ENCODE measurements around the gene ZSCAN4. TPM values are rescaled to one million over a fixed set of nuclear protein-coding genes. Genes with fewer than 3 reads are reported as not detected.

The ZSCAN4 gene
- polyA plus RNA-seq, 1 donor from 2014 or later: not detected

- Histone ChIP-seq H3K9me2 (ENCODE audit: insufficient read depth, low read length) (no peaks in the 10 kb centered on the region), H3K36me3 (ENCODE audit: insufficient read depth, low read length) (no peaks in the 10 kb centered on the region), H4K20me1 (ENCODE audit: insufficient read depth) (no peaks in the 10 kb centered on the region), H3K27ac (ENCODE audit: low read length) (no peak overlapping the region), H3K79me2 (replicated peaks; ENCODE audit: insufficient read depth, low read length) (no peaks in the 10 kb centered on the region), H3K9ac (ENCODE audit: low read length) (no peak overlapping the region), H3K9me3 (ENCODE audit: low read length) (no peaks in the 10 kb centered on the region), H3F3A (ENCODE audit: insufficient read depth, low read length, poor library complexity, severe bottlenecking) (no peaks in the 10 kb centered on the region), H3K27me3 (ENCODE audit: insufficient read depth, low read depth, low read length) (no peaks in the 10 kb centered on the region), H3K4me3 (ENCODE audit: low read length) (no peak overlapping the region), H2AFZ (ENCODE audit: low read depth, low read length) (no peak overlapping the region), H3K4me2 (ENCODE audit: low read length) (no peak overlapping the region)
- TF ChIP-seq SMC3 (conservative IDR thresholded peaks at IDR 0.05; ENCODE audit: poor library complexity) (no peak), POLR2AphosphoS5 (IDR thresholded peaks at IDR 0.05) (no peak), REST (IDR thresholded peaks at IDR 0.05; ENCODE audit: borderline replicate concordance) (no peak), RAD21 (conservative IDR thresholded peaks at IDR 0.05) (no peak), CTCF (IDR thresholded peaks at IDR 0.05; ENCODE audit: poor library complexity, severe bottlenecking) (no peak), EP300 (conservative IDR thresholded peaks at IDR 0.05; ENCODE audit: poor library complexity, severe bottlenecking) (no peak), EZH2 (IDR thresholded peaks at IDR 0.05; ENCODE audit: borderline replicate concordance, insufficient read depth, low read length, poor library complexity, severe bottlenecking) (no peak), MXI1 (conservative IDR thresholded peaks at IDR 0.05; ENCODE audit: poor library complexity, severe bottlenecking) (no peak), TAF1 (IDR thresholded peaks at IDR 0.05; ENCODE audit: low read depth) (no peak)
Observed at GRCh38 chr19:57671124-57671895, 2.6 kb downstream of the ZSCAN4 start.

GRCh38 chr19:57672466-57672865 lies 3.7 kb downstream of the ZSCAN4 start:
- Histone ChIP-seq H3K36me3 (ENCODE audit: insufficient read depth, low read length) (no peaks in the 10 kb centered on the region), H3K9me3 (ENCODE audit: low read length) (no peaks in the 10 kb centered on the region), H3K4me3 (ENCODE audit: low read length) (no peak overlapping the region), H3K79me2 (replicated peaks; ENCODE audit: insufficient read depth, low read length) (no peaks in the 10 kb centered on the region), H3K27me3 (ENCODE audit: insufficient read depth, low read depth, low read length) (peaks cover 5% of the 10 kb centered on the region), H2AFZ (ENCODE audit: low read depth, low read length) (no peak overlapping the region), H4K20me1 (ENCODE audit: insufficient read depth) (no peaks in the 10 kb centered on the region), H3K27ac (ENCODE audit: low read length) (no peak overlapping the region), H3K4me2 (ENCODE audit: low read length) (no peak overlapping the region), H3K9me2 (ENCODE audit: insufficient read depth, low read length) (no peaks in the 10 kb centered on the region), H3K9ac (ENCODE audit: low read length) (no peak overlapping the region), H3F3A (ENCODE audit: insufficient read depth, low read length, poor library complexity, severe bottlenecking) (no peaks in the 10 kb centered on the region)
- TF ChIP-seq EZH2 (IDR thresholded peaks at IDR 0.05; ENCODE audit: borderline replicate concordance, insufficient read depth, low read length, poor library complexity, severe bottlenecking) (no peak), RAD21 (conservative IDR thresholded peaks at IDR 0.05) (no peak), REST (IDR thresholded peaks at IDR 0.05; ENCODE audit: borderline replicate concordance) (no peak), MXI1 (conservative IDR thresholded peaks at IDR 0.05; ENCODE audit: poor library complexity, severe bottlenecking) (no peak), SMC3 (conservative IDR thresholded peaks at IDR 0.05; ENCODE audit: poor library complexity) (no peak), EP300 (conservative IDR thresholded peaks at IDR 0.05; ENCODE audit: poor library complexity, severe bottlenecking) (no peak)
